ACC112 (cell line): ENCODE results near the gene C19orf44.

Experiments used
- H2AFZ ChIP-seq: fragments of 200-600 bp; sonication (generic); one replicate; pipeline ENCODE4 v1.6.0; 2017; ENCODE audit warnings: antibody characterized with exemption, low read length; ENCODE audit not compliant: unreplicated experiment
- H3K27ac ChIP-seq: fragments of 200-600 bp; sonication (generic); 2 replicates; pipeline ENCODE4 v1.5.1; 2014; ENCODE audit warnings: low read depth, mild to moderate bottlenecking, antibody characterized with exemption, low read length, moderate library complexity
- H3K27me3 ChIP-seq: fragments of 200-600 bp; sonication (generic); 2 replicates; pipeline ENCODE4 v1.6.1; 2014; ENCODE audit warnings: mild to moderate bottlenecking, antibody characterized with exemption, low read length, moderate library complexity, mixed read lengths; ENCODE audit not compliant: insufficient read depth
- H3K36me3 ChIP-seq: fragments of 200-600 bp; sonication (generic); 2 replicates; pipeline ENCODE4 v1.6.1; 2016; ENCODE audit warnings: mild to moderate bottlenecking, antibody characterized with exemption, low read length, moderate library complexity, mixed read lengths; ENCODE audit not compliant: insufficient read depth
- H3K4me1 ChIP-seq: fragments of 200-600 bp; sonication (generic); one replicate; pipeline ENCODE4 v1.6.1; 2016; ENCODE audit warnings: low read length, mixed read lengths; ENCODE audit not compliant: insufficient read depth, unreplicated experiment, control insufficient read depth
- H3K4me3 ChIP-seq: fragments of 200-600 bp; sonication (generic); 2 replicates; pipeline ENCODE4 v1.5.1; 2014; ENCODE audit warnings: mild to moderate bottlenecking, low read depth, low read length
- H3K79me2 ChIP-seq: fragments of 200-600 bp; sonication (generic); one replicate; pipeline ENCODE4 v1.6.0; 2016; ENCODE audit warnings: low read length; ENCODE audit not compliant: control insufficient read depth, unreplicated experiment, insufficient read depth

The C19orf44 gene

DNA sequence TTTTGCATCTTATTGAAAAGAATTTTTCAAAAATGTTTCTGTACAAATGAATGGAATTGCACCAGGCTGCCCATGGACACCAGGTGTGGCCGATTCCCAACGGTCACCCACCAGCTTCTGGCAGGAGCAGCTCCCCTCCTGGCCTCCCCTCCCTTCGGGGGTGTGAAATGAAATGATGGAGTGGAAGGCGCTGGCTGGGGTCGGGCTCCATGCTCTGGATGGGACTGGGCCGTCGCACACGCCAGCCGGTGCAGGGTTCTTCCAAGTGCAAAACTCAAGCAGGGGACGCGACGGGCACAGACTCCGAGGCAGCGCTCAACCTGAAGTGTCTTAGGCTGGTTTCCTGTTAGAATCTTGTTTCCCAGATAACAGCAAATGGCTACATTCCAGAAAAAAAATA lies 21.9 kb downstream of the C19orf44 start:
- Histone ChIP-seq H3K36me3 (no peaks in the 10 kb centered on the region), H3K27ac (no peak overlapping the region)

DNA sequence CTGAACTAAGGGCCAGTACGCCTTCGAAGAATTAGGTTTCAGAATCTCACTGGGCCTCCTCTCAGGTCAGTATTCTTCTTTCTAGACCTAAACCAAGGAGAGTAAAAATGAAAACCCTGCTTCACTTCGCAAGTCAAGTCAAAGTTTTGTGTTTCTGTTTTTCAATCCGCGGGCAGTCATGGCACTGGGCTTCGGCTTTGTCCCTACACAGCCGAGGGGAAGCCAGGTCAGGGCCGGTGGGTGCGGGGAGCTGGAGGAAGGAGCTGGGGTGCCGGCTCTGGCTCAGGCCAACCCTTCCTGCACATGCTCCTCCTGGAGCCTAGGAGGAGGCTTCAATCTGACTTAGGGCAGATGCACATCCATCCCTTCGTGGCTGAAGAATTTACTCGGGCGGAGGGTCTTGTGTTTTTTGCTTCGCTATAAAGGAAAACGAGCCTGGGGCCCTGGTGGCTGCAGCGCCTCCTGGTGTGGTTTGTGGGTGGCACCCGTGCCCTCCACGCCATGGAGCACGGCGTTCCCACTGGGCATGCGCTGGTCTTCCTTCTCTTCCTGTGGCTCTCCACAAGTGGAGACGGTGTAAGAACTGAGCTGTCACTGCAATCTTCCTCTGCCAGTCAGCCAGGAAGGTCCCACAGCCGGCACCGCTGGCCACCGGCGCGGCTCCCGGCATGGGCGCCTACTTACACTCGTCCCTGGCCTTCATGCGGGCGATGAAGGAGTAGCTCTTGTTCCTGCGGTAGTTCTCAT lies 22.5 kb downstream of the C19orf44 start:
- no peak overlapping the region for H2AFZ ChIP-seq
- no peak overlapping the region for H3K27ac ChIP-seq
- H3K4me3 ChIP-seq: no peak overlapping the region
- H3K79me2 ChIP-seq: no peaks in the 10 kb centered on the region
- H3K4me1 ChIP-seq: no peaks in the 10 kb centered on the region
- no peaks in the 10 kb centered on the region for H3K36me3 ChIP-seq
- H3K27me3 ChIP-seq: no peaks in the 10 kb centered on the region

More for the DNA sequence above, 21.9 kb downstream of the C19orf44 start:
- Histone ChIP-seq H3K4me3 (no peak overlapping the region), H2AFZ (no peak overlapping the region), H3K4me1 (no peaks in the 10 kb centered on the region), H3K79me2 (no peaks in the 10 kb centered on the region), H3K27me3 (no peaks in the 10 kb centered on the region)

DNA sequence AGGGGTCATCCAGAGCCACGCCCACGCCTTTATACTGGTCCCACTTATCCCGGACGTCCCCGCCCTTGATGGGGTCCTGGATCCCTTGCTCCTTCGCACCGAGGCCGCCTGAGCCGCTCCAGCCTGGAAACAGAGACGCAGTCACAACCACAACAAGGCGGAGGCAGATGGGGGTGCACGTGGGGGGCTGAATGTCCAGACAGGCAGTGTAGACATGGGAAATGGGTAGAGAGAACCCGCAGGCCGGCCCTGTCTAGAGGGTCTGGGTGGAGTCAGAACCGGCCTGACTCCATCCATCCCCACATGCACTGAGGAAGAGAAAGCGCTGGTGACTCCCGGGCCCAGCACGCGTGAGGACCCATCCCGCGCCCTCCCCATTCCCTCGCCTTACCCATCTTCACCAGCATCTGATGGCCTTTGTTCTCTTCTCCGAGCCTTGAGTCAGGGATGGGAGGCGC lies 23.1 kb downstream of the C19orf44 start:
- no peak overlapping the region for H2AFZ ChIP-seq
- H3K36me3 ChIP-seq: no peaks in the 10 kb centered on the region
- H3K4me1 ChIP-seq: no peaks in the 10 kb centered on the region

DNA sequence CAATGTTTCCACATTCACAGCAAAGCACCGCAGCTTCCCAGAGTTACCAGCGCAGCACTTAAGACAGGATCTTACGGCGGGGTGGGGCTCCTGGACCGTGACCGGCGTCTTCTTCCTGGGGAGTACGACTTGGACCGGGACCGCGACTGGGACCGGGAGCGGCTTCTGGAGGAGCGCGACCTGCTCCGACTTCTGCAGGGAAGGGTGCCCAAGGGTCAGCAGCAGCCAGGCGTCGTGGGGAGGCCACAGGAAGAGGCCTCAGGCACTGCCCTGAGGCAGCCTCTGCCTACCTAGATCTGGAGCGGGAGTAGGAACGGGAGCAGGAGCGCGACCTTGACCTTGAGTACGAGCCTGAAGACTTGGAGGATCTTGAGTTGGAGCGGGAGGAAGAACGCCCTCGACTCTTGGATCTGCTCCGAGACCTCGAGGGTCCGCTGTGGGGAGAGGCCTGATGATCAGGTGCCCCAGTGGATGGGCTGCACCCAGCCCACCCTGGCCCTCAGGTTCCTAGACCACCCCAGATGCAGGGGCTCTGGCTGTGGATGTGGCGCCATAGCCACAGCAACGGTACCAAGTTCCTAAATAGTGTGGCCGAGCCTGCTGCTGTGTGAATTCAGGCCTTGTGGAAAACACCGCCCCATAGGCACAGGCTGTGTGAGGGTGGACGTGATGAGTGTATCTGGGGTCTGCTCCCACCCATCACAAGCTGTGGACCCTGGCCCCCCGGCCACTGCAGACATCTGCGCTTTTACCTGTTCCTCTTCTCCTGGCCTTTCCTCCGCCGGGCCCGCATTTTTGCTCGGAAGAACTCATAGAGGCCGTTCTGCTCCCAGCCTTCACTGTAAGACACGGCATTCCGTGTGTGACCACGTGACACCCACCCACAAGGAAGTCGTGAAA lies 24.1 kb downstream of the C19orf44 start:
- H2AFZ ChIP-seq: no peak overlapping the region
- H3K79me2 ChIP-seq: no peaks in the 10 kb centered on the region
- H3K27ac ChIP-seq: no peak overlapping the region
- no peak overlapping the region for H3K4me3 ChIP-seq
- no peaks in the 10 kb centered on the region for H3K36me3 ChIP-seq
- no peaks in the 10 kb centered on the region for H3K4me1 ChIP-seq
- H3K27me3 ChIP-seq: no peaks in the 10 kb centered on the region

More for the DNA sequence above, 23.1 kb downstream of the C19orf44 start:
- Histone ChIP-seq H3K4me3 (no peak overlapping the region), H3K27ac (no peak overlapping the region), H3K79me2 (no peaks in the 10 kb centered on the region), H3K27me3 (no peaks in the 10 kb centered on the region)

DNA sequence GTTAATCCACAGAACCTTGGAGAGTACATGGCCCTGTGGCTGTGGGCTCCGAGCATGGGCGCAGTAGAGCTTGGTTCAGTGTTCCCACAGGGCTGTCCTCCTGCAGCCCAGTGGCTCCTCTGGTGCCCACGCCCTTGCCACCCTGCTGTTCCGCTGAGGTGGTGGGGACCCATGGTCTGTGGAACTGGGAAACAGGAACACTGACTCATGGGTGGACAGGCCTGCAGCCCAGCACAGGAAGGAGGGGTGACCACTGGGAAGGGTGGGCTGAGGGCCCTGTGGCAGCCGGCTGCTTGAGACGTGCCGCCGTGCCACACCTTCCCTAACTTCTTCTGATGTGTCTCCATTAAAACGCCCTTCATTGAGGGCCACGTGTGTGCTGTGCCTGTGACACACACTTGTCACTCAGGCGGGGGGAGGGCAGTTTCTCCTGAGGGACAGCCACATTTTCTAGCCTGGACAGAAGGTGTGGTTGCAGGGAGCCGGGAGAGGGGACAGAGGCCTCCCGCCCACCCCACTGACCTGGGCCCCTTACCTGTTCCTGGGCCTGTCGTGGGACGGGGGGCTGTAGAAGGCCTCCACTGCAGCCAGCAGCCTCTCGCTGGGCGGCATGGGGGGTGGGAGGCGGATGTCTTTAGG lies 24.9 kb downstream of the C19orf44 start:
- no peaks in the 10 kb centered on the region for H3K27me3 ChIP-seq
- no peaks in the 10 kb centered on the region for H3K79me2 ChIP-seq
- no peak overlapping the region for H3K27ac ChIP-seq
- no peak overlapping the region for H3K4me3 ChIP-seq
- no peaks in the 10 kb centered on the region for H3K36me3 ChIP-seq
- H2AFZ ChIP-seq: no peak overlapping the region
- no peaks in the 10 kb centered on the region for H3K4me1 ChIP-seq

DNA sequence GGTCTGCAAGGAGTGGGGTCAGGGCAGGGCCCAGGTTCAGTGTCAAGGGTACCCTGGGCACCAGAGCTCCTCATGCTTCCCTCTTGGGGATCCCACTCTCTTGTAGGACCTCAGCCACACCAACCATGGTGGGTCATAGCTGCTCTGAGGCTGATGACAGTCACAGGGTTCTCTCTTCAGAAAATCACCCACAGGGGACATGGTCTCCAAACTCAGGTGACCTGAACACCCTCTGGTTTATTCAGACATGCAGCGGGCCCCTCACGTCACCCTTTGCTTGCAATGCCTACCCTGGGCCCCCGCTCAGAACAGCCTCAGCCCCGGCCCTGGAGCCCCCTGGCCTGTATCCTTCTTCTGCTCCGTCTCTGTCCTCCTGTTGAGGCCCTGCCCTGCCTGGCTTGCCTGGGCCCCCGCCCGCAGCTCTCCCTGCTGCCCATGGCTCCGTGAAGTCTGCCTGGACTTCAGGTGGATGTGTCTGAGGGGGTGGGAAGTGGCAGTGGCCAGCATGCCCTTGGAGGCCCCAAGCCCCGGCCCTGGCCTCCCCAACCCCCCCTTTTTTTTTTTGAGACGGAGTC lies 25.6 kb downstream of the C19orf44 start:
- H3K36me3 ChIP-seq: no peaks in the 10 kb centered on the region
- H2AFZ ChIP-seq: no peak overlapping the region
- no peaks in the 10 kb centered on the region for H3K79me2 ChIP-seq
- H3K27me3 ChIP-seq: no peaks in the 10 kb centered on the region
- no peak overlapping the region for H3K27ac ChIP-seq
- no peaks in the 10 kb centered on the region for H3K4me1 ChIP-seq
- no peak overlapping the region for H3K4me3 ChIP-seq

DNA sequence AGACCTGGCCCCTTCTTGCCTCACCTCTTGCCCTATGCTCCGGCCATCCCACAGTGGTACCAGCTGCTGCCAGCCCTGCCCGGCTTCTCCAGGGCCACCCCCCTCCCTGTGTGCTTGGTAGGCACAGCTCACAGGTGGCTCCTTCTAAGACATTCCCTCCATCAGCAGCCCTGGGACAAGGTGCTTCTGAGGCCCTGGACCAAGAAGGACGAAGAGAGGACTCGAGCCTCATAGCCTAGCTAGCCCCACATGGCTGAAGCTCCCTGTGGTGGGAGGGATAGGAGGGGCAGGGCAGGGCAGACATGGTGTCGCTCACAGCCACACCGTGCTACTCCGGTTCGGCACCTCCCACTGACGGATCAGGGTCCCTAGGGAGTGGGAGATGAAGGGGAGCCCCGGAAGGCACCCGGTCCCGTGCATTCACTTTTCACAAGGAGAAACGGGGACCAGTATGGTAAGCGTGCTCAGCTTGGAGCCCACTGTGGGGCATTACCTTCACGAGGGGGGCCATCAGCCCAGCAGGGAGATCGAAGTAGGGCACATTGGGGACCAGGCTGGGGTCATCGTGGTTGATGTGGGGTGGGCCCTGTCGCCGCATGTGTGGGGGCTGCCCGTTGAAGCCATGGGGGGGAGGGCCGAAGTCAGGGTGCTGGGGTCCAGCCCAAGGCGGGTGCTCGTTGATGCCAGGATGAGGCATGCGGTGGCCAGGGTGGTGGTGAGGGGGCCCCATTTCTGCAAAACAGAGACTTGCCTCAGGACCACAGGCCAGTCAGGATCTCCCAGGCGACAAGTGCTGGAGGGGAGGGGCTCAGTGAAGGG lies 26.6 kb downstream of the C19orf44 start:
- H3K79me2 ChIP-seq: no peaks in the 10 kb centered on the region
- H3K4me1 ChIP-seq: no peaks in the 10 kb centered on the region
- no peak overlapping the region for H3K27ac ChIP-seq
- no peaks in the 10 kb centered on the region for H3K36me3 ChIP-seq
- no peak overlapping the region for H2AFZ ChIP-seq
- H3K4me3 ChIP-seq: no peak overlapping the region
- H3K27me3 ChIP-seq: no peaks in the 10 kb centered on the region

DNA sequence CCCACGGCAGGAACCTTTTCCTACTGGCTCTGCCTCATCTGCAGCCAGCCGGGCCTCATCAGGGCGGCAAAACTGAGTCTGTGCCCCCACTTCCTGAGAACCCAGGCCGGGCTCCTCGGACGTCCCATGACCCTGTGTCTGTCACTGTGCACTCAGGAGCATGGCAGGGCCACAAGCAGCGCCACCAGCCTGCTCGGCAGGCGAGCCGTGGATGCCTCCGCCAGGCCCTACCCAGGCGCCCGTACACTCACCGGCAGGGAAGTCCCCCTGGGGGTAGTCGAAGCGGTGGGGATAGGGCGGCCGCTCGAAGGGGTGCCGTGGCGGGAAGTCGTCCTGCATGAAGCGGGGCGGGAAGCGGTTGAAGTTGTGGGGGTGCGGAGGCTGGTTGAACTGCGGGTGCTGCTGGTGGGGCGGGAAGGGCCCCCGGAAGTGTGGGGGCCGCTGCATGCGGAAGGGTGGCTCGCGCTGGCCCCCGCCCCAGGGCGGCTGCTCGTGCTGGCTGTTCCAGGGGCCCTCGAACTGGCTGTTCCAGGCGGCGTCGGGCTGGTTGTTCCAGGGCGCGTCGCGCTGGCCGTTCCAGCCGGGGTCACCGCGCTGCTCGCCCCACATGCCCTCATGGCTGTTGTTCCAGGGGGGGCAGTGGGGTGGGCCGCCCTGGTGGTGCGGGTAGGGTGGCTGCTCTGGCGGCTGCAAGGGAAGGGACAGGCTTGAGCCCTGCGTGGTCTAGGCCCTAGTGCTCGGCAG lies 29.0 kb downstream of the C19orf44 start:
- 0 out of 2 replicates have a peak, but pooled peaks cover 3% of the 10 kb centered on the region for H3K36me3 ChIP-seq
- H3K4me1 ChIP-seq: no peaks in the 10 kb centered on the region
- no peak overlapping the region for H3K4me3 ChIP-seq

DNA sequence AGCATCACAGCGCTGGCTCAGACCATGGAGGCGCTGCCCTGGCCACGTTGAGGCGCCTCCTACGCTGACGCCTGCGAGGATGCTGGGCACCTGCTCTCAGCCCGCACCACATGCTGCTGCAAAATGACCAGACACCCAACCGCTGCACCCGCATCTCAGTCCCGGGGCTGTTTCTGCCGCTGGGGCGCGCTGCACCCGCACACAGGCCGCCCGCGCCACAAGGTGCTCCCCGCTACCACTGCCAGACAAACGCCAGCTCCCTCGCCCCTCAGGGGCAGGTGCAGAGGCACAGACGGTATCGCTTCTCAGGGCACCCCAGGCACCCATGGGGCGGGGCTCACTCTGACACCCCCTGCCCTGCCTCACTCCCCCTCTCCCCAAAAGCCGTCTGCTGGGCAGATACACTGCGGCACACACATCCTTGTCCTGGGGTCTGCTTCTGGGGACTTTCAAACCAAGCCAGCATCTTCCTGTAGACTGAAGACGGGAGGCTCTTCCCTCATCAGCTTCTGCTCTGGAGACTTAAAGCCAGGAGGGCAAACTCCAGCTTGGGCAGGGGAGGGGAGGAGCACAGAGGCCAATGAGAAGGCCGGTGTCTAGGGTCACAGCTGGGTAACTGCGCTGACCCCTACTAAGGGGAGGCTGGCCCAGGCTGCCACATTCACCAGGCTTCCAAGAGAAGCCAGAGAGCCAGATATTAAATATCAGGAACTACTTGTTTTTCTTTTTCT lies 29.7 kb downstream of the C19orf44 start:
- H3K79me2 ChIP-seq: no peaks in the 10 kb centered on the region
- H3K4me1 ChIP-seq: no peaks in the 10 kb centered on the region
- no peak overlapping the region for H3K4me3 ChIP-seq
- no peak overlapping the region for H3K27ac ChIP-seq
- H2AFZ ChIP-seq: no peak overlapping the region
- H3K27me3 ChIP-seq: no peaks in the 10 kb centered on the region
- H3K36me3 ChIP-seq: 0 out of 2 replicates have a peak, but pooled peaks cover 3% of the 10 kb centered on the region

More for the DNA sequence above, 29.0 kb downstream of the C19orf44 start:
- no peaks in the 10 kb centered on the region for H3K27me3 ChIP-seq
- no peak overlapping the region for H3K27ac ChIP-seq
- no peaks in the 10 kb centered on the region for H3K79me2 ChIP-seq
- no peak overlapping the region for H2AFZ ChIP-seq
